Right lobe of liver (tissue), 4 donors: Measurements from ENCODE around the gene CSNK1D.
A peak's percentile ranks its signal among the peaks of the same experiment; 100 is the strongest.

Source experiments
- POLR2A ChIP-seq: fragments of 450-650 bp; IDR thresholded peaks from one replicate; pipeline ENCODE4 v1.6.1; 2017; ENCODE audit warnings: antibody characterized with exemption, mild to moderate bottlenecking
- TF ChIP-seq, protein P1 (sequence below), 4 donors: fragments of 200-600 bp in 3 of 4; fragments of 450-650 bp in 1 of 4; IDR thresholded peaks; one replicate each; pipeline versions ENCODE4 v1.5.1 to v1.8.0; 2016 to 2022; ENCODE audit warnings: antibody characterized with exemption in 4 of 4, mild to moderate bottlenecking in 2 of 4
- donor health status: DM: no; HTN: no; CAD: no.
- donor health status: DM: no; HTN: no; CAD: no.
- donor health status: DM: no; HTN: yes; CAD: no.

DNA sequence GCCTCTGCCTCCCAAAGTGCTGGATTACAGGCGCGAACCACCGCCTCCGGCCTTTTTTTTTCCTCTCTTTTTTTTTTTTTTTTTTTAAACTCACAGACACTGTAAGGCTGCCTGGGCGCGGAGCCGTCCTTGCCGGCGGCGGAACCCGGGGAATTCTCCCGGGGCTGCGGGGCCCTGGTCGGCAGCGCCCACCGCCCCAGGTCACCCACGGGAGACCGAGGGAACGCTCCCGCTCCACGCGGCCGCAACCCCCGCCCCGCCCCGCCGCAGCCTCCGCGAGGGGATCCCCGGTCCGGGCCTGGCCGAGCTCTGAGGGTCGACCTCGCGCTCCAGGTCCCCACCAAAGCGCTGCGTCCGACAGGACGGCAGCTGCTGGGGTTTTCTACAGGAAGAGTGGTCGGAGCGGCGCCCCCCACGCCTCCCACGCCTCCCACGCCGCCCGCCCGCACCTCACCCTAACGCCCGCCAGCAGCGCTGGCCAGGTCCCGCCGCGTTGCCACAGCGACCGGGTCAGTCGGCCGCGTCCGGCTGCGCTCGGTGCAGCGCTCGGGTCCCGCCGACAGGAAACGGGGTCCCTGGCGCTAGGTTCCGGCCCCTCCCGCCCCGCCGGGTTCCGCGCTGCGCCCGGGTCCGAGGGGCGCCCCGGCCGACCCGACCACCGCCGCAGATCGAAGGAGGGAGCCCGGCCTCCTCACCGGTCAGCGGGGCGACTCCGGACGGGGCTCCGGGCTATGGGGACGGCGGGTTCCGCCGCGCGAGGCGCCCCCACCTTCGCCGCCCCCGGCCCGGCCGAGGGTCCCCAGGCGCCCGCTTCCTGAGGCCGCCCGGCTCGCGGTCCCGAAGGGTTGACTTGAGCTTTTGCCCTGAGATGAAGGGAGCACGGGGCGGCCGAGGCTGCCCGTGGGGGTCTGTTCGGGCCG, 60.9 kb downstream of the CSNK1D start, which contains the start of gene CCDC57:
- TF ChIP-seq POLR2A = peak; percentile 22
- TF ChIP-seq, protein P1, sequence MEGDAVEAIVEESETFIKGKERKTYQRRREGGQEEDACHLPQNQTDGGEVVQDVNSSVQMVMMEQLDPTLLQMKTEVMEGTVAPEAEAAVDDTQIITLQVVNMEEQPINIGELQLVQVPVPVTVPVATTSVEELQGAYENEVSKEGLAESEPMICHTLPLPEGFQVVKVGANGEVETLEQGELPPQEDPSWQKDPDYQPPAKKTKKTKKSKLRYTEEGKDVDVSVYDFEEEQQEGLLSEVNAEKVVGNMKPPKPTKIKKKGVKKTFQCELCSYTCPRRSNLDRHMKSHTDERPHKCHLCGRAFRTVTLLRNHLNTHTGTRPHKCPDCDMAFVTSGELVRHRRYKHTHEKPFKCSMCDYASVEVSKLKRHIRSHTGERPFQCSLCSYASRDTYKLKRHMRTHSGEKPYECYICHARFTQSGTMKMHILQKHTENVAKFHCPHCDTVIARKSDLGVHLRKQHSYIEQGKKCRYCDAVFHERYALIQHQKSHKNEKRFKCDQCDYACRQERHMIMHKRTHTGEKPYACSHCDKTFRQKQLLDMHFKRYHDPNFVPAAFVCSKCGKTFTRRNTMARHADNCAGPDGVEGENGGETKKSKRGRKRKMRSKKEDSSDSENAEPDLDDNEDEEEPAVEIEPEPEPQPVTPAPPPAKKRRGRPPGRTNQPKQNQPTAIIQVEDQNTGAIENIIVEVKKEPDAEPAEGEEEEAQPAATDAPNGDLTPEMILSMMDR (IDR thresholded peaks at IDR 0.05) = no peak
